WI38 (cell line): ENCODE data around the gene GFRAL.

ENCODE experiments used
- H3K4me3 ChIP-seq: 2 replicates; pipeline ENCODE4 v1.5.1; 2011; ENCODE audit warnings: low read depth, mild to moderate bottlenecking, control low read depth, low read length
- TF ChIP-seq, protein P1 (sequence below): IDR thresholded peaks from 2 replicates; pipeline ENCODE4 v1.5.1; 2012; ENCODE audit warnings: low read depth, mild to moderate bottlenecking, control low read depth, low read length

The GFRAL gene

DNA sequence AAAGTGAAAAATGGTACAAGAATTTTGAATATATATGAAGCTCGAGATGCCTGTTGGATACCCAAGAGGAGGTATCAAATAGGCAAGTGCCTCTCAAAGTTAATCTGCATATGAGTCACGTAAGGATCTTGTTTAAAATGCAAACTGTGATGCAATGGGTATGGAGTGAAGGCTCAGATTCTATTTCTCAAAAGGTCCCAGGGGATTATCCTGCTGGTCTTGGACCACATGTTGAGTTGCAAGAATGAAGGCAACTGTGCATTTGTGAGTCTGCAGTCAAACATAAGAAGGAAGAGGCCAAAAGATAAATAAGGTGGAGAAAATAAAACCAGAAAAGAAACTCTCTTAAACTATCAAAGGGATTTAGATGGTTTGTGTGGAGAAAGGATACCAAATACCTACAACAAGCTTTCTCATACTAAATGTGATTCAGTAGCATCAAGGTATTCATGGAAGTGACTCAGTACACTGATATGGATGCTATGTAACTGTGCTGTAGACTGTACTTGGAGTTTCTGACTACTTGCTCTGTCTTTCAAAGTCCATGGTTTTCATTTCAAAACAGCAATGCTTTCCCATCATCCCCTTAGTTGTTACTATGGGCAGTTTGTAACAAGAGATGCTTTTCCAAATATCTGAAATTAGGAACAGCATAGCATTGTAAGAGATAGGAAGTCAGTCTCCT, 106.3 kb downstream of the GFRAL start:
- TF ChIP-seq, protein P1, sequence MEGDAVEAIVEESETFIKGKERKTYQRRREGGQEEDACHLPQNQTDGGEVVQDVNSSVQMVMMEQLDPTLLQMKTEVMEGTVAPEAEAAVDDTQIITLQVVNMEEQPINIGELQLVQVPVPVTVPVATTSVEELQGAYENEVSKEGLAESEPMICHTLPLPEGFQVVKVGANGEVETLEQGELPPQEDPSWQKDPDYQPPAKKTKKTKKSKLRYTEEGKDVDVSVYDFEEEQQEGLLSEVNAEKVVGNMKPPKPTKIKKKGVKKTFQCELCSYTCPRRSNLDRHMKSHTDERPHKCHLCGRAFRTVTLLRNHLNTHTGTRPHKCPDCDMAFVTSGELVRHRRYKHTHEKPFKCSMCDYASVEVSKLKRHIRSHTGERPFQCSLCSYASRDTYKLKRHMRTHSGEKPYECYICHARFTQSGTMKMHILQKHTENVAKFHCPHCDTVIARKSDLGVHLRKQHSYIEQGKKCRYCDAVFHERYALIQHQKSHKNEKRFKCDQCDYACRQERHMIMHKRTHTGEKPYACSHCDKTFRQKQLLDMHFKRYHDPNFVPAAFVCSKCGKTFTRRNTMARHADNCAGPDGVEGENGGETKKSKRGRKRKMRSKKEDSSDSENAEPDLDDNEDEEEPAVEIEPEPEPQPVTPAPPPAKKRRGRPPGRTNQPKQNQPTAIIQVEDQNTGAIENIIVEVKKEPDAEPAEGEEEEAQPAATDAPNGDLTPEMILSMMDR: no peak

DNA sequence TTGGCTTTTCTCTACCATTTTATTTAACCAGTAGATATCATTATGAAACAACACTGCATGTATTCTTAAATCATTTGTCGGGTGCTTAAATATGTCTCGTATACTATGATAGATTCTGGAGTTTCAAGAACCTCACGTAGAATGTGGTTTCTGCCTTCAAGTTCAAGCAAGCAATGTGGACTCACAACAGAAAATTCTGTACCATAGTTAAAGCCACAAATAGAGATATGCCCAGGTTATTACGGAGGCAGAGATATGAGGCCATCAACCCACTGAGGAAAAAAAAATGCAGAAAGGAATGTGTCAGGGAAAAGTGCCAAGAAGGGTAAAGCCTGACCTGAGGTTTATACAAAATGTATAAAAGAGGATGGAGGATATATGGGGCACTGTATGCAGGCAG, 109.9 kb downstream of the GFRAL start:
- H3K4me3 ChIP-seq: no peak overlapping the region
- TF ChIP-seq, protein P1: no peak

More for the DNA sequence above, 106.3 kb downstream of the GFRAL start:
- H3K4me3 ChIP-seq: no peak overlapping the region

- TF ChIP-seq, protein P1: no peak
- H3K4me3 ChIP-seq: no peak overlapping the region
Observed at GRCh38 chr6:55438203-55438602, 110.9 kb downstream of the GFRAL start.

DNA sequence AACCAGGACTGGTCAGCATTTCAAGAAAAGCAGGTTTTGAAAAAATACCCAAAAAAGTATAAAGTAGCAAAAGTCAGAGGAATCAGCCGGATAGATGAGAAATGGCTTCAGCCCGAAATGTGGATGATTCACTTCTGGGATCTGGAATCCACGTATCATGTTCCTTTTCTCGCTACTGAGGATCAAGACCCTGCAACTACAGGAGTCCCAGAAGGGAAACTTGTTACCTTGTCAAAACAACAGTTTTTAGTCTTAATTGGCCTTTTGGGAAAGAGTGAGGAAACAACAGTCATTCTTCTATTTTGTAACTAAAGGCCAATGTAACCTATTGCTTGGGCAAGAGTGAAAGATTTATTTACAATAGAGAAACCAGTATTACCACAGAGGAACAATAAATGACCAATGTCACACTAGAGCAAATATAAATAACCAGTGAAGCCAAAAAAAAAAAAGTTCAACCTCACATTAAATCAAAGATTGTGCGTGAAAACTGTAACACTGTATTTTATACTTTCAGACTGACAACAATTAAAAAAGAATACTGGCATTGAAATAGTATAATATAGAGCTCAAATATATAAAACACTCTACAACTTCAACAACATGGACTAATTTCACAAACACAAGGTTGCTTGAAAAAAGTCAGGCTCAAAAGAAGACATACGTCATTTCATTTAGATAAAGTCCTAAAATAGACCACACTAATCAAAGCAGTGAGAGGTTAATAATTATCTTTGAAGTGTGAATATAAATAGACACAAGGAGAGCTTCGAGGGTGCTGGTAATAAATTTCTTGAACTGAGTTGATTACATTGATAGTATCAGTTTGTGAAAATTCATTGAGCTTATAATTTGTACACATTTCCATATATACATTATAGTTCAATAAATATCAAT, 116.2 kb downstream of the GFRAL start:
- no peak overlapping the region for H3K4me3 ChIP-seq
- TF ChIP-seq, protein P1: no peak

DNA sequence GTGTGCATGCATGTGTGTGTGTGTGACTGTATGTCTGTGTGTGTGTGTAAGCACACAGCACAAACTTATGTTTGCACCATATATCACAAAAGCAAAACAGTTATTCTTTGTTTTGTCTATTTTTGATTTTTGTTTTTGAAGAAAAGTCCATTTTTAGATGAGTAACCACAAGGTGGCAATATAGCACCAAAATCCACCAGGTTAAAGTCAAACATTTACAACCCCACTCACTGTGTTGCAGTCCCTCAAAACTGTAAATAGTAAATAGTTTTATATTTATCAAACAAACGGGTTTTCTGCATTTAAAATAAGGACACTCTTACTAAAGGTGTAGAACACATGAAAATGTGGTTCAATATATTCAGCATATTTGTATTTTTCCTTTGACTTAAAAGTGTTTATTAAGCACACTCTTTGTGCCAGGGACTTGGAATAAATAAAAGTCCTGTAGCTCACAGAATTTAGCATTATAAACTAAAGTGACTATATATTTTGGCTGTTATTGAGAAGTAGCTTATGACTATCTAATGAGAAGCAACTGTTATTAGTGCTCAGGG, 118.5 kb downstream of the GFRAL start:
- no peak overlapping the region for H3K4me3 ChIP-seq
- TF ChIP-seq, protein P1: no peak; the same call in 1 of the 2 replicates

- H3K4me3 ChIP-seq: no peak overlapping the region
- TF ChIP-seq, protein P1: no peak
Observed at GRCh38 chr6:55447891-55448290, 120.6 kb downstream of the GFRAL start.

- no peak overlapping the region for H3K4me3 ChIP-seq
- TF ChIP-seq, protein P1: no peak
Observed at GRCh38 chr6:55448451-55448850, 121.2 kb downstream of the GFRAL start.
